WI38 (cell line): ENCODE results near the gene FBXL5.

Experiments used
- H3K4me3 ChIP-seq: 2 replicates; pipeline ENCODE4 v1.5.1; 2011; ENCODE audit warnings: low read depth, mild to moderate bottlenecking, control low read depth, low read length
- CTCF ChIP-seq: IDR thresholded peaks from 2 replicates; pipeline ENCODE4 v1.5.1; 2012; ENCODE audit warnings: low read depth, mild to moderate bottlenecking, control low read depth, low read length

The FBXL5 gene

GRCh38 chr4:15655223-15656037, at the start of gene FBXL5:
Gene FBXL5, minus strand, starts transcription at chr4:15655357. Its CDS starts 70 bp downstream, at chr4:15655287.
- peak within 1 kb of the TSS; percentile 86 for H3K4me3 ChIP-seq
- TF ChIP-seq CTCF: no peak

GRCh38 chr4:15704129-15704528, 49.0 kb upstream of the FBXL5 start:
- H3K4me3 ChIP-seq: no peak overlapping the region
- no peak for TF ChIP-seq CTCF

GRCh38 chr4:15703439-15703838, 48.3 kb upstream of the FBXL5 start:
- peak overlapping the region; percentile 51 for H3K4me3 ChIP-seq
- no peak for TF ChIP-seq CTCF

GRCh38 chr4:15702941-15703403, 47.8 kb upstream of the FBXL5 start, which contains the start of gene BST1:
Gene BST1, plus strand, starts transcription at chr4:15703065. Its CDS starts 80 bp downstream, at chr4:15703145.
- TF ChIP-seq CTCF: no peak
- peak within 1 kb of the TSS; percentile 51 for H3K4me3 ChIP-seq

- no peak overlapping the region for H3K4me3 ChIP-seq
- no peak for TF ChIP-seq CTCF
These were observed 41.7 kb upstream of the FBXL5 start for GRCh38 chr4:15696866-15697265.

- TF ChIP-seq CTCF: no peak
- H3K4me3 ChIP-seq: no peak overlapping the region
These were observed 40.6 kb upstream of the FBXL5 start for GRCh38 chr4:15695729-15696128.

- no peak overlapping the region for H3K4me3 ChIP-seq
- TF ChIP-seq CTCF: no peak
These were observed 40.1 kb upstream of the FBXL5 start for GRCh38 chr4:15695240-15695699.
